BJ (cell line): ENCODE results near the gene MRPS16. TPM values are rescaled to one million over a fixed set of nuclear protein-coding genes. Genes with fewer than 3 reads are reported as not detected.

Experiments used
- CTCF ChIA-PET: fragments of 350-600 bp; formaldehyde crosslinking; extraction: SDS; loops from one replicate; lab custom pipeline; 2021; ENCODE audit warnings: antibody characterized with exemption, inconsistent platforms; lab: Yijun Ruan, JAX
- POLR2A ChIA-PET: fragments of 300-600 bp; sonication (Branson Sonifier 250); formaldehyde crosslinking; extraction: SDS; loops from one replicate; lab custom pipeline; 2021; ENCODE audit warnings: antibody characterized with exemption; lab: Charles Lee
- DNase-seq: peaks from one replicate; pipeline ENCODE4 v3.0.0-alpha.2; 2011; ENCODE audit warnings: low read depth
- H3K27me3 ChIP-seq: 2 replicates; pipeline ENCODE4 v1.6.0; 2011; ENCODE audit warnings: low read length; ENCODE audit not compliant: control insufficient read depth, insufficient read depth
- H3K36me3 ChIP-seq: 2 replicates; pipeline ENCODE4 v1.5.1; 2011; ENCODE audit warnings: low read length; ENCODE audit not compliant: control insufficient read depth, insufficient read depth
- H3K4me3 ChIP-seq: 2 replicates; pipeline ENCODE4 v1.5.1; 2011; ENCODE audit warnings: low read depth, mild to moderate bottlenecking, control low read depth, low read length
- polyA plus RNA-seq: library from polyadenylated mRNA; depleted of rRNA; stranded (reverse); fragments of >200 nt; gene quantifications from 2 replicates; pipeline ENCODE4 v1.2.3, GENCODE V29; 2011; rRNA removed
- small RNA-seq: library from RNA; depleted of rRNA; stranded (forward); fragments of <200 nt; gene quantifications from one replicate; pipeline ENCODE3, GENCODE V24; 2012; ENCODE audit warnings: low replicate concordance, low read depth; ENCODE audit not compliant: insufficient read length
- TF ChIP-seq, protein P1 (sequence below): IDR thresholded peaks from 2 replicates; pipeline ENCODE4 v1.5.1; 2011; ENCODE audit warnings: low read depth, mild to moderate bottlenecking, control low read depth, inconsistent platforms, low read length, moderate library complexity; ENCODE audit not compliant: insufficient read depth

Gene MRPS16
- polyA plus RNA-seq, 1 experiment: 87.9 TPM

DNA sequence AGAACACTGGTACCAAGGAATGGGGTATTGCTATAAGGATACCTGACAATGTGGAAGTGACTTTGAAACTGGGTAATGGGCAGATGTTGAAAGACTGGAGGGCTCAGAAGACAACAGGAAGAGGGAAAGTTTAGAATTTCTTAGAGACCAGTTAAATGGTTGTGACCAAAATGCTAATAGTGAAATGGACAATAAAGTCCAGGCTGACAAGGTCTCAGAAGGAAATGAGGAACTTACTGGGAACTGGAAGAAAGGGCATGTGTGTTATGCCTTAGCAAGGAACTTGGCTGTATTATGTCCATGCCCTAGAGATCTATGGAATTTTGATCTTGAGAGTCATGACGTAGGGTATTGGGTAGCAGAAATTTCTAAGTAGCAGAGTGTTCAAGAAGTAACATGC, 46.6 kb downstream of the MRPS16 start:
- CTCF ChIA-PET: no interaction called here
- Histone ChIP-seq H3K4me3 (no peak overlapping the region), H3K27me3 (no peaks in the 10 kb centered on the region), H3K36me3 (no peaks in the 10 kb centered on the region)
- TF ChIP-seq, protein P1, sequence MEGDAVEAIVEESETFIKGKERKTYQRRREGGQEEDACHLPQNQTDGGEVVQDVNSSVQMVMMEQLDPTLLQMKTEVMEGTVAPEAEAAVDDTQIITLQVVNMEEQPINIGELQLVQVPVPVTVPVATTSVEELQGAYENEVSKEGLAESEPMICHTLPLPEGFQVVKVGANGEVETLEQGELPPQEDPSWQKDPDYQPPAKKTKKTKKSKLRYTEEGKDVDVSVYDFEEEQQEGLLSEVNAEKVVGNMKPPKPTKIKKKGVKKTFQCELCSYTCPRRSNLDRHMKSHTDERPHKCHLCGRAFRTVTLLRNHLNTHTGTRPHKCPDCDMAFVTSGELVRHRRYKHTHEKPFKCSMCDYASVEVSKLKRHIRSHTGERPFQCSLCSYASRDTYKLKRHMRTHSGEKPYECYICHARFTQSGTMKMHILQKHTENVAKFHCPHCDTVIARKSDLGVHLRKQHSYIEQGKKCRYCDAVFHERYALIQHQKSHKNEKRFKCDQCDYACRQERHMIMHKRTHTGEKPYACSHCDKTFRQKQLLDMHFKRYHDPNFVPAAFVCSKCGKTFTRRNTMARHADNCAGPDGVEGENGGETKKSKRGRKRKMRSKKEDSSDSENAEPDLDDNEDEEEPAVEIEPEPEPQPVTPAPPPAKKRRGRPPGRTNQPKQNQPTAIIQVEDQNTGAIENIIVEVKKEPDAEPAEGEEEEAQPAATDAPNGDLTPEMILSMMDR: no peak
- no peak for DNase-seq
- POLR2A ChIA-PET: no interaction called here

DNA sequence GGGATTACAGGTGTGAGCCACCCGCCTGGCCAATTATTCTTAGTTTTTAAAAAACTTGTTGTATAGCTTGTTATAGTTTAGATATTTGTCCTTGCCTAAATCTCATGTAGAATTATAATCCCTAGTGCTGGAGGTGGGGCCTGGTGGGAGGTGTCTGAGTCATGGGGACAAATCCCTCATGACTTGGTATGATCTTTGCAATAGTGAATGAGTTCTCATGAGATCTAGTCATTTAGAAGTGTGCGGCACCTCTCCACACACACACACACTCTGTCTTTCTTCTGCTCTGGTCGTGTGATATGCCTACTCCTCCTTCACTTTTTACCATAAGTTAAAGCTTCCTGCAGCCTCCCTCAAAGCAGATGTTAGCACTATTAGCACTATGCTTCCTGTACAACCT, 47.4 kb downstream of the MRPS16 start:
- Histone ChIP-seq H3K4me3 (no peak overlapping the region), H3K36me3 (no peaks in the 10 kb centered on the region), H3K27me3 (no peaks in the 10 kb centered on the region)
- TF ChIP-seq, protein P1: no peak
- no peak for DNase-seq
- CTCF ChIA-PET: no interaction called here
- POLR2A ChIA-PET: no interaction called here

Small RNA genes lying within 50 kb of the gene (small RNA-seq; reads per million reads assigned to genes)
- gene RNU6-833P: not detected

Other genes with a start within 250 kb of the MRPS16 start
- 91.7 and 260 TPM in 2 replicates for gene P4HA1, start 155.8 kb downstream of the MRPS16 start, polyA plus RNA-seq
- 1.7 and 2.2 TPM in 2 replicates for gene NUDT13, start 142.2 kb downstream of the MRPS16 start, polyA plus RNA-seq
- gene ECD, start 84.6 kb downstream of the MRPS16 start, polyA plus RNA-seq: 25.4 and 32.7 TPM in 2 replicates
- gene FAM149B1, start 84.5 kb downstream of the MRPS16 start, polyA plus RNA-seq: 33.0 and 40.2 TPM in 2 replicates
- gene DNAJC9, start 5.4 kb downstream of the MRPS16 start, polyA plus RNA-seq: 10.0 and 16.8 TPM in 2 replicates
- gene CFAP70, start 106.2 kb upstream of the MRPS16 start, polyA plus RNA-seq: 0.37 and 0.69 TPM in 2 replicates
- gene ANXA7, start 161.4 kb upstream of the MRPS16 start, polyA plus RNA-seq: 123 and 134 TPM in 2 replicates
- gene MSS51, start 180.9 kb upstream of the MRPS16 start, polyA plus RNA-seq: 0.93 and 1.3 TPM in 2 replicates
- gene PPP3CB, start 243.4 kb upstream of the MRPS16 start, polyA plus RNA-seq: 11.7 and 18.6 TPM in 2 replicates